Measurements from ENCODE around the gene GSTA4.

Gene GSTA4

DNA sequence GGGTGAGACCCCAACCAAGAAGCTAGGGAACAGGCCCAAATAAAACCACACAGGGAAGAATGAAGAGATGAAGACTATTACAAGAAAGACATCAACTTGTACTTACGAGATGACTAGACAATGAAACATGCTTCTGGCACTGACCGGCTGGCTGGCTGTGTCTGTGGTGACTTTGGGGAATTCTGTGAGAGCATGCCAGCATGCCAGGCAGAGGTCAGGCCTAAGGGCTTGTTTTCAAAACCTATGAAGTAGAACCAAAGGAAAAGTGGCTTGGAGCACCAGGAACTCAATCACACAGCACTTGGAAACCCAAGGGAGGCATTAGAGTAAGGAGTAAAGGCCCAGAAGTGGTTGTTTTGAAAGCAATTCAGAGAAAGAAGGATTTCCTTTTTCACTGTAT, 57.2 kb downstream of the GSTA4 start:
- TF ChIP-seq, protein P1, sequence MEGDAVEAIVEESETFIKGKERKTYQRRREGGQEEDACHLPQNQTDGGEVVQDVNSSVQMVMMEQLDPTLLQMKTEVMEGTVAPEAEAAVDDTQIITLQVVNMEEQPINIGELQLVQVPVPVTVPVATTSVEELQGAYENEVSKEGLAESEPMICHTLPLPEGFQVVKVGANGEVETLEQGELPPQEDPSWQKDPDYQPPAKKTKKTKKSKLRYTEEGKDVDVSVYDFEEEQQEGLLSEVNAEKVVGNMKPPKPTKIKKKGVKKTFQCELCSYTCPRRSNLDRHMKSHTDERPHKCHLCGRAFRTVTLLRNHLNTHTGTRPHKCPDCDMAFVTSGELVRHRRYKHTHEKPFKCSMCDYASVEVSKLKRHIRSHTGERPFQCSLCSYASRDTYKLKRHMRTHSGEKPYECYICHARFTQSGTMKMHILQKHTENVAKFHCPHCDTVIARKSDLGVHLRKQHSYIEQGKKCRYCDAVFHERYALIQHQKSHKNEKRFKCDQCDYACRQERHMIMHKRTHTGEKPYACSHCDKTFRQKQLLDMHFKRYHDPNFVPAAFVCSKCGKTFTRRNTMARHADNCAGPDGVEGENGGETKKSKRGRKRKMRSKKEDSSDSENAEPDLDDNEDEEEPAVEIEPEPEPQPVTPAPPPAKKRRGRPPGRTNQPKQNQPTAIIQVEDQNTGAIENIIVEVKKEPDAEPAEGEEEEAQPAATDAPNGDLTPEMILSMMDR (IDR thresholded peaks at IDR 0.05; ENCODE audit: low read depth, low read length): no peak
- DNase-seq (ENCODE audit: extremely low read depth, low read depth): no peak

DNA sequence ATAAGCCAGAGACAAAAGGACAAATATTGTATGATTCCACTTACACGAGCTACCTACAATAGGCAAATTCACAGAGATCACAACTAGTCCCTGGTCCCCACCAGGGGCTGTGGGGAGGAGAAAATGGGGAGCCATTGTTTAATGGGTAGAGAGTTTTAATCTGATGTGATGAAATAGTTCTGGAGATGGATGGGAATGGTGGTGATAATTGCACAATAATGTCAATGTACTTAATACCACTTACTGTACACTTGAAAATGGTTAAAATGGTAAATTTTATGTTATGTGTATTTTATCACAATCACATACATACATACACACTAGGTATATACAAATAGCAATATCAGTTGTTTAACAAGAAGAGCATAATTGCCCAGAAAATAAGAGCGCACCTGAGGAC, 61.3 kb downstream of the GSTA4 start:
- TF ChIP-seq, protein P1 (IDR thresholded peaks at IDR 0.05; ENCODE audit: low read depth, low read length): no peak
- DNase-seq (ENCODE audit: extremely low read depth, low read depth): no peak

DNA sequence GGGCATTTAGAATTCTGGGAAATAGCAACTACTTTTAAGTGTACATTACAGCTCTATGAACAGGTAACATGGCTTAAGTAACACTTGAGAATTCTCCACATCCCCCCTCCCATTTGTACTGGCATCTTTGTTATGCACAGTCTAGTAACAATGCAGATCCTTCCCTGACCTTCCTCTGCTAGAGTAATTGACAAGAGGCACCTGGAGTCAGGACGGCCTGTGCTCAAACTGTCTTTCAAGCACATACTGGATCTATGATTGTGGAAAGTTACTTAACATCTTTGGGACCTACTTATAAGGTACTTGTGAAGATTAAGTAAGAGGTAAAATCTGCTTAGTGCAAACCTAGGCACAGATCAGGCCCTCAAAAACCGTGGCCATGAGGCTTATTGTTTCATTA, 63.7 kb downstream of the GSTA4 start:
- TF ChIP-seq, protein P1 (IDR thresholded peaks at IDR 0.05; ENCODE audit: low read depth, low read length): no peak
- DNase-seq (ENCODE audit: extremely low read depth, low read depth): no peak

DNA sequence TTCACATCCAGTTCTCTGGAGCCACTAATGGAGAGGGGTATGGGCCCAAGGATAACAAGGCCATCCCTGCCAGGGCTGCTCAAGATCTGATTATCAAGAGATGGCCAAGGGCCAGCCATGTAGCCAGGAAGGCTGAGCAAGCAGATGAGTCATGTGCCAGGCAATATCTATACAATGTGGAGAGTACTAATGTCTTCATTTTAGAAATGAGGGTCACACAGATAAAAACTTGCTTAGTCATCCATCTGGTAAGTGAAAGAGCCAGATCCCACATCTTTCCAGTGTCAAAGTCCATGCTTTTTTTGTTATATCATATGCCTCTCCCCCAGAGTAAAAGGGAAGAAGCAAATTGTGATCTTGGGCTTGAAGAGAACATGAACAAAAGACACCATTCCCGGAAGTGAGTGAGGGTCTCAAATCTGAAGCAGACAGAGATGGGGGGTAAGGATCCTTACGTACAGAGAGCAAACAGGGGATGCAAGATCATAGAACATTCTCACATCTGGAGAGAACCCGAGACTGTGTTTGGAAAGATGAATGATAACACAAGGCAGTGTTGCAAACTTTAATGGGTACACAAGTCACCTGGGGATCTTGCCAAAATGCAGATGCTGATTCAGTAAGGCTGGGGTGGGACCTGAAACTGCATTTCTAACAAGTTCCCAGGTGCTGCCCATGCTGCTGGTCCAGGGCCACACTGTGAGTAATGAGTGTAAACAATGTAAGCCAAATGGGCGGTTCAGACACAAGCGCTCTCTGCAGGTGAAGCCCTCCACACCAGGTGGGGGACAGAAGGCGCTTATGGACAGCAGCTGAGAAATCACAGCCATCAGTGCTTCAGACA, 65.5 kb downstream of the GSTA4 start:
- DNase-seq (ENCODE audit: extremely low read depth, low read depth): no peak
- TF ChIP-seq, protein P1 (IDR thresholded peaks at IDR 0.05; ENCODE audit: low read depth, low read length): no peak
